Lower leg skin (tissue), 3 donors: ENCODE data around the gene GPC4.

Experiments used
- CTCF ChIP-seq, 3 donors: fragments of 450-650 bp; IDR thresholded peaks; one replicate each; pipeline ENCODE4 v1.5.1; 2016; ENCODE audit warnings: antibody characterized with exemption in 3 of 3, mild to moderate bottlenecking in 3 of 3, moderate library complexity in 2 of 3
- POLR2A ChIP-seq, 2 donors: fragments of 450-650 bp; IDR thresholded peaks; one replicate each; pipeline ENCODE4 v1.6.1; 2016 to 2017; ENCODE audit warnings: antibody characterized with exemption in 2 of 2, mild to moderate bottlenecking in 1 of 2, moderate library complexity in 1 of 2

- TF ChIP-seq CTCF (IDR thresholded peaks at IDR 0.05) (no peak), POLR2A (IDR thresholded peaks at IDR 0.05) (no peak)
Observed at GRCh38 chrX:133417364-133417763, 2.1 kb upstream of the GPC4 start.
